Measurements from ENCODE around the gene FARP1.

DNA sequence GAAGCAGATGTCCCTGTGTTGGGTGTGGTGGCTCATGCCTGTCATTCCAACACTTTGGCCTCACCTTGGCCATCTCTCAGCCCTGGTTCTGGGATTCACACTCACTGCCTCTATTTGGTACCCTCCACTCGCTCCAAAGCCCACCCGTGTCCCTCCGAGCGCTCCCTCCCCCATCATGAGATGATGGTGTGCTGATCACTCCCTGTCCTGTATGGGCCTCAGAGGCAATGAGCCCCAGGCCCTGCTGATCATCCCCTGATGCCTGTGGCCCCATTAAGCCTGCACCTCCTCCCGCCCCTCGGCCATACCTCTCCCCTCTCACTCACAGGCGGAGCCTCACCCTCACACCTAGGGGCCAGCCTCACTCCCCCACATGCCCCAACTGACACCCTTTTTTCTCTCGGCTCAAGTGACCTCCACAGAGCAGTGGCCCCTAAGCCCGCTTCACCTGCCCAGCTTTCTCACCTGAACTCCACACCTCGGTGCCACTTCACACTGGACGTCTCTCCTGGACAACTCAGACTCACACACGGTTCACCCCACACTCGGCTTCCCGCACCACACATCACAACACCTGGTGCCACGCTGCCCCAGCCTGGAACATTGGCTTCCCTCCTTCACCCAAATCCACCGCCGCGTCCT lies 319.5 kb downstream of the FARP1 start:
- TF ChIP-seq CTCF (IDR thresholded peaks at IDR 0.05) = no peak
- TF ChIP-seq EP300 (IDR thresholded peaks at IDR 0.05) = no peak
- TF ChIP-seq POLR2AphosphoS2 (conservative IDR thresholded peaks at IDR 0.05; ENCODE audit: low read length) = no peak
- TF ChIP-seq, protein P1, sequence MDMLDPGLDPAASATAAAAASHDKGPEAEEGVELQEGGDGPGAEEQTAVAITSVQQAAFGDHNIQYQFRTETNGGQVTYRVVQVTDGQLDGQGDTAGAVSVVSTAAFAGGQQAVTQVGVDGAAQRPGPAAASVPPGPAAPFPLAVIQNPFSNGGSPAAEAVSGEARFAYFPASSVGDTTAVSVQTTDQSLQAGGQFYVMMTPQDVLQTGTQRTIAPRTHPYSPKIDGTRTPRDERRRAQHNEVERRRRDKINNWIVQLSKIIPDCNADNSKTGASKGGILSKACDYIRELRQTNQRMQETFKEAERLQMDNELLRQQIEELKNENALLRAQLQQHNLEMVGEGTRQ (IDR thresholded peaks at IDR 0.05) = no peak
- no peak for TF ChIP-seq PHF8 (IDR thresholded peaks at IDR 0.05; ENCODE audit: borderline replicate concordance, low read depth)
- TF ChIP-seq POLR2A (IDR thresholded peaks at IDR 0.05; ENCODE audit: low read length) = no peak
- TF ChIP-seq ESRRA (IDR thresholded peaks at IDR 0.05; ENCODE audit: borderline replicate concordance, low read length) = no peak

Measured in A549 (cell line).